Colonic mucosa (tissue), 4 donors: ENCODE results near the gene MCRIP2. TPM values are rescaled to one million over a fixed set of nuclear protein-coding genes. Genes with fewer than 3 reads are reported as not detected.

Experiments used
- DNase-seq: peaks from one replicate; pipeline ENCODE4 v3.0.0-alpha.2; 2020
- H3K27ac ChIP-seq: fragments of 200-600 bp; one replicate; pipeline ENCODE4 v1.8.0; 2021
- H3K27me3 ChIP-seq: fragments of 200-600 bp; one replicate; pipeline ENCODE4 v1.8.0; 2021
- H3K36me3 ChIP-seq: fragments of 200-600 bp; one replicate; pipeline ENCODE4 v1.8.0; 2021
- H3K4me1 ChIP-seq: fragments of 200-600 bp; one replicate; pipeline ENCODE4 v1.8.0; 2021; ENCODE audit warnings: mild to moderate bottlenecking
- H3K4me3 ChIP-seq: fragments of 200-600 bp; one replicate; pipeline ENCODE4 v1.8.0; 2021
- H3K9ac ChIP-seq, 2 donors: one replicate each; pipeline ENCODE4 v1.7.0; 2013; ENCODE audit warnings: control low read depth in 2 of 2, low read depth in 2 of 2, low read length in 2 of 2
- H3K9me3 ChIP-seq: fragments of 200-600 bp; one replicate; pipeline ENCODE4 v1.8.0; 2021
- intact Hi-C: fragments of 100-400 bp; cut with DNase I; formaldehyde crosslinking; loops from one replicate; pipeline ENCODE4 v1.14.1; 2022
- total RNA-seq, 2 donors: library from RNA; stranded (reverse); fragmentation: NEBNext Ultra II Directional in 1 of 2; extraction: Animal tissue kit (Norgen Biotek cat#: 25700) in 1 of 2; gene quantifications; one replicate each; pipeline ENCODE4 v1.2.1, GENCODE V29; 2021
- TF ChIP-seq, protein P1 (sequence below): fragments of 200-600 bp; IDR thresholded peaks from one replicate; pipeline ENCODE4 v1.8.0; 2022; ENCODE audit warnings: antibody characterized with exemption, mild to moderate bottlenecking
- donor health status: healthy.
- donor health status: DM: no; HTN: no; CAD: no.
- donor health status: DM: no; HTN: no; CAD: no.

Gene MCRIP2, protein sequence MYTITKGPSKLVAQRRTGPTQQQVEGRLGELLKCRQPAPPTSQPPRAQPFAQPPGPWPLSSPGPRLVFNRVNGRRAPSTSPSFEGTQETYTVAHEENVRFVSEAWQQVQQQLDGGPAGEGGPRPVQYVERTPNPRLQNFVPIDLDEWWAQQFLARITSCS
- 100 to 1,000 TPM; 132 to 158 TPM for total RNA-seq

DNA sequence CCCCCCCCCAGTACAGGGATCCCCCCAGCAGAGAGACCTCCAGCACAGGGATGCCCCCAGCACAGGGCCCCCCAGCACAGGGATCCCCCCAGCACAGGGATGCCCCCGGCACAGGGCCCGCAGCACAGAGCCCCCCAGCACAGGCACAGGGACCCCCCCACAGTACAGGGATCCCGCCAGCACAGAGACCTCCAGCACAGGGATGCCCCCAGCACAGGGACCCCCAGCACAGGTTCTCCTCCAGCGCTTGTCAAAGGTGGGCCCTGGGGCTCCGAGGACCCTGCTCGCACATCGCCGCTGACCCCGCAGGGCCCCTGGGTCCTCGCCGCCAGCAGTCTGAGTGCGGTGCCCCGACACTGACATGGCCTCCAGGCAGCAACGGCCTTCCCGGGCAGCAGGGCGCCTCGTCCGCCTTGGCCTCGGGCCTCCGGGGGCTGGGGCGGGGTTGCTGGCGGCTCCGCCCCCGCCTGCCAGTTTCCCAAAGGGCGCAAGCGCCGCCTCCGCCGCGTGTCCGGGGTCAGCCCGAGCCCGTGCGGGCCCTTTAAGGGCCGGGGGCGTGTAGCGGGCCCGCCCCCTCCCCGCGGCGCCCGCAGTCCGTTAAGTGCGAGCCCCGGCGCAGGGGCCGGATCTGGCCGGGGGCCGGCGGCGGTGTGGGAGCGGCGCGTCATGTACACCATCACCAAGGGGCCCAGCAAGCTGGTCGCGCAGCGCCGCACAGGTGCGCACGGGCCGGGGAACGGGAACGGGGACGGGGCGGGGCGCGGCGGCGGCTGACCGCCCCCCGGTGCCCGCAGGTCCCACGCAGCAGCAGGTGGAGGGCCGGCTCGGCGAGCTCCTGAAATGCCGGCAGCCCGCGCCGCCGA is at the start of gene MCRIP2:
MCRIP2 (plus strand) TSS at position 503 of the 863 bp plus-strand sequence; CDS start at position 667, 164 bp downstream.
- intact Hi-C loops, result no loop called here
- no peaks in the 10 kb centered on the region for H3K9me3 ChIP-seq
- H3K27ac ChIP-seq, result peak within 1 kb of the TSS; percentile 86
- H3K4me3 ChIP-seq, result peak within 1 kb of the TSS; percentile 87
- peak within 1 kb of the TSS; percentile 95 to 97 for H3K9ac ChIP-seq
- TF ChIP-seq, protein P1, sequence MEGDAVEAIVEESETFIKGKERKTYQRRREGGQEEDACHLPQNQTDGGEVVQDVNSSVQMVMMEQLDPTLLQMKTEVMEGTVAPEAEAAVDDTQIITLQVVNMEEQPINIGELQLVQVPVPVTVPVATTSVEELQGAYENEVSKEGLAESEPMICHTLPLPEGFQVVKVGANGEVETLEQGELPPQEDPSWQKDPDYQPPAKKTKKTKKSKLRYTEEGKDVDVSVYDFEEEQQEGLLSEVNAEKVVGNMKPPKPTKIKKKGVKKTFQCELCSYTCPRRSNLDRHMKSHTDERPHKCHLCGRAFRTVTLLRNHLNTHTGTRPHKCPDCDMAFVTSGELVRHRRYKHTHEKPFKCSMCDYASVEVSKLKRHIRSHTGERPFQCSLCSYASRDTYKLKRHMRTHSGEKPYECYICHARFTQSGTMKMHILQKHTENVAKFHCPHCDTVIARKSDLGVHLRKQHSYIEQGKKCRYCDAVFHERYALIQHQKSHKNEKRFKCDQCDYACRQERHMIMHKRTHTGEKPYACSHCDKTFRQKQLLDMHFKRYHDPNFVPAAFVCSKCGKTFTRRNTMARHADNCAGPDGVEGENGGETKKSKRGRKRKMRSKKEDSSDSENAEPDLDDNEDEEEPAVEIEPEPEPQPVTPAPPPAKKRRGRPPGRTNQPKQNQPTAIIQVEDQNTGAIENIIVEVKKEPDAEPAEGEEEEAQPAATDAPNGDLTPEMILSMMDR, result no peak
- H3K36me3 ChIP-seq, result no peaks in the 10 kb centered on the region
- peak; percentile 91 for DNase-seq
- no peaks in the 10 kb centered on the region for H3K27me3 ChIP-seq
- peaks cover 15% of the 10 kb centered on the region for H3K4me1 ChIP-seq

DNA sequence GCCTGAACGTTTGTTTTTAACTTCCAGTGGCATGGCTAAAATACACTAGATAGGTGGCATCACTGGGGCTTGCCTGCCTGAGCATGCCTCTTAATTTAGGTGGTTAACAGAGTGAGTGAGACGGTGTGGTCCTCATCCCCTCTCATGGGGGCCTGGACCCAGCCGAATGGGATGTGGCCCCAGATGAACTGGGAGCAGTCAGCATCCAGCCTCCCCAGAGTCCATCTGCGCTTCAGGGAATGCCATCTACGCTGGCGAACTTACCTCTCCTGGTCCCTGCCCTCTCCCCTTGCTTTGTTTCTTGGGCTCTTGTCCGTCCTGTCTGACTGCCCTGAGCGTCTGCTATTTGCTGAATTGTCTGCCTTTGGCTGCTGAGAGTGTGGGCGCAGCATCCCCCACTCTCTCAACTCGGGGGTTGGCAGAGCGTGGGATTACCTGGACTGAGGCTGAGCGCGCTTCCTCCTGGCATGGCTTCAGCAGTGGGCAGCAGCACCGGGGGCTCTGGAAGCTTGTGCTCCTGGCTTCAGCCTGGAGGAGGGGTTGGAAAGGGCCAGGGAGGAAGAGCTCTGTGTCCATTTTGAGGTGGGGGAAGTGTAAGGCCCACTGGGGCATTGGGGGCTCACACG is 49.6 kb upstream of the MCRIP2 start:
- DNase-seq, result no peak
- peak overlapping the region; percentile 46 to 69 for H3K9ac ChIP-seq
- H3K4me3 ChIP-seq, result no peak overlapping the region

DNA sequence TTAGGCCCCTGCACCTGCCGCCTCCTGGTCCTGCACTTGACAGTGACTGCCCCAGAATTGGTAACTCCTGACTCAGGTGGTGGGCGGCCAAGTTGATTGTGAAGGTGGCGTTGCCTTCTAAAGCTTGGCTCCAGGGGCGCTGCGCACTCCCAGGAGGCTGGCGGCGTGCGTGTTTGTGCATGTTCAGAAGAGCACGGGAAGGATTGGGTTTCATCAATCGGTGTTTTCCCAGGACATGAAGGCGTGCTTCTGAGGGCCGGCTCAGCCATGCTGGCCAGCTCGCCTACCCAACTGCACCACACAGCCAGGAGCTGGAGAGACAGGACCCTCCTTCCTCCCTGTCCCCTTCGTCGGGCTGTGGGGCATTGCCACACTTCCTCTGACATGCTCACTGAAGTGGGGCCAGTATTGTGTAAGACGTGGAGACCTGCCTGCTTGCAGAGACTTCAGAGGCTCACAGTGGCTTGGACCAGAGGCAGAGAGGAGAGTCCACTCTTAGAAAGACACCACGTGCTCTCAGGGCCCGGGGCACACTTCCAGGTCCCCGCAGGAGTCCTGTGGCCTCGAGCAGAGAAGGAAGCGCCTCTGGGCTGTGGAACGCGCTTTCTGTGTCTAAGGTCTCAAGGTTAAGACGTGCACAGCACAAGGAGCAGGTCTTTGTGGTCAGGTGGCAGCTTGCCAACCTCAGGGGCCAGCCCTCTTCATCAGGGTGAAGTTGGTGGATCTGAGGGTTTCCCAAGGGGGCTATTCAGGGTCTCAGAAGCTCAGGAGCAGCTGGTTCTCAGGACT is 48.9 kb upstream of the MCRIP2 start:
- peak overlapping the region; percentile 0 to 69 for H3K9ac ChIP-seq
- no peaks in the 10 kb centered on the region for H3K9me3 ChIP-seq
- no peaks in the 10 kb centered on the region for H3K27me3 ChIP-seq
- peak overlapping the region; percentile 96 for H3K27ac ChIP-seq
- peaks cover 25% of the 10 kb centered on the region for H3K4me1 ChIP-seq
- TF ChIP-seq, protein P1, result no peak
- H3K4me3 ChIP-seq, result no peak overlapping the region
- no peaks in the 10 kb centered on the region for H3K36me3 ChIP-seq
- intact Hi-C loops, result no loop called here
- DNase-seq, result peak; percentile 68

More for the DNA sequence above, 49.6 kb upstream of the MCRIP2 start:
- Histone ChIP-seq H3K27ac (peak overlapping the region; percentile 96), H3K27me3 (no peaks in the 10 kb centered on the region), H3K36me3 (no peaks in the 10 kb centered on the region), H3K4me1 (peaks cover 25% of the 10 kb centered on the region), H3K9me3 (no peaks in the 10 kb centered on the region)
- TF ChIP-seq, protein P1, result no peak
- intact Hi-C loops, result no loop called here

DNA sequence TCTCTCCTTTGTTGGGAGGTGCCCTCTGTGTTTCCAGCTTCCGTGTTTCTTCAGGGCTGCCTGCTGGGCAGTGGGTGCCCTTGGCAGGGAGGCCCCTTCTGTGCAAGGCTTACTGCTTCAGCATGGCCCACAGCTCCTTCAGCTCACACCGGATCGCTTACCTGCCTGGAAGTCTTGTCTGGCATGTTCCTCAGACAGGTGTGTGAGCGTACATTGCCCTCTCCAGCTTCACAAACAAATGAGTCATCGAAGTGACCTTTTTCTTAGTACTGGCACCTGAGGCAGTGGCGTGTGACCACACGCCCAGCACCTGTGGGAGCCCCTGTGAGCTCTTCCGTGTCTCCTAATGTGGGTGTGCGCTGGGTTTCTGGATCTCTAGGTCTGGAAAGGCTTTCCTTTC is 48.2 kb upstream of the MCRIP2 start:
- Histone ChIP-seq H3K9ac (peak overlapping the region; percentile 51 to 69), H3K36me3 (no peaks in the 10 kb centered on the region), H3K27me3 (no peaks in the 10 kb centered on the region), H3K27ac (peak overlapping the region; percentile 96), H3K4me3 (no peak overlapping the region), H3K9me3 (no peaks in the 10 kb centered on the region), H3K4me1 (peaks cover 25% of the 10 kb centered on the region)
- TF ChIP-seq, protein P1, result no peak
- intact Hi-C loops, result no loop called here
- DNase-seq, result peak; percentile 80

DNA sequence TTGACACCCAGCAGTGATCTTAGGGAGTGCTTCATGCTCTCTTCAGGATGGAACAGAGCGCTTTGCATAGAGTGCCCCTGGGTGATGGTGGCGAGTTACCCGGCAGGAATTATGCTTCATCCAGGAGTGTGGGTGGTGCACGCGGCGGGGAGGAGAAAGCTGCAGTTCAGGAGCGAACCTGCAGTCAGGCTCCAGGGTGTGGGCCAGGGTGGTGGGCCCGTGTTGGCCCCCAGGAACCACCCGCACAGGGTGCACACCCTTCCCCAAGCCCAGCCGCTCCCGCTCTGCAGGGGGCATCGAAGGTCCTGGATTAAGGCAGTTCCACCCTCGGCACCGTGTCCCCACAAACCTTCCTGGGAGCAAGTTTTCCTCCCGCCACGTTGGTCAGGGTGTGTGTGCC is 47.8 kb upstream of the MCRIP2 start:
- Histone ChIP-seq H3K4me1 (peaks cover 25% of the 10 kb centered on the region), H3K27ac (peak overlapping the region; percentile 96), H3K9me3 (no peaks in the 10 kb centered on the region), H3K27me3 (no peaks in the 10 kb centered on the region), H3K4me3 (peak overlapping the region; percentile 9), H3K36me3 (no peaks in the 10 kb centered on the region), H3K9ac (peak overlapping the region; percentile 44 to 69)
- TF ChIP-seq, protein P1, result no peak
- intact Hi-C loops, result no loop called here
- no peak for DNase-seq
